H1 (cell line): ENCODE results near the gene CXCL12. TPM values are rescaled to one million over a fixed set of nuclear protein-coding genes. Genes with fewer than 3 reads are reported as not detected.

Experiments used
- CTCF ChIA-PET: fragments of 300-600 bp; sonication (Branson Sonifier 250); formaldehyde crosslinking; loops from one replicate; lab custom pipeline; 2021; ENCODE audit not compliant: partially characterized antibody; lab: Charles Lee
- POLR2A ChIA-PET: fragments of 300-600 bp; sonication (Branson Sonifier 250); formaldehyde crosslinking; loops from one replicate; lab custom pipeline; 2021; ENCODE audit warnings: inconsistent platforms; ENCODE audit not compliant: partially characterized antibody; lab: Charles Lee
- DNase-seq, 2 experiments: peaks; one replicate each; pipeline versions ENCODE4 v3.0.0 to v3.0.0-alpha.2; 2010 to 2022; ENCODE audit warnings: low spot score in 2 of 2, low read depth in 1 of 2, mixed read lengths in 1 of 2
- FAIRE-seq: peaks from 2 replicates; lab custom pipeline; 2011; peaks lifted over from hg19 to GRCh38; lab: Jason Lieb, UNC
- H2AFZ ChIP-seq: 2 replicates; pipeline ENCODE4 v1.8.1; 2012; ENCODE audit warnings: low read length, inconsistent platforms
- H2AK5ac ChIP-seq: 2 replicates; pipeline ENCODE4 v1.6.1; 2013; ENCODE audit warnings: low read depth, low read length
- H2BK120ac ChIP-seq: replicated peaks from 2 replicates; pipeline ENCODE3; 2013; ENCODE audit warnings: low read depth, low read length, inconsistent platforms
- H2BK12ac ChIP-seq: 2 replicates; pipeline ENCODE4 v1.6.1; 2013; ENCODE audit warnings: low read depth, low read length
- H2BK15ac ChIP-seq: 2 replicates; pipeline ENCODE4 v1.6.1; 2013; ENCODE audit warnings: low read length
- H2BK20ac ChIP-seq: 2 replicates; pipeline ENCODE4 v1.6.1; 2013; ENCODE audit warnings: low read length
- H2BK5ac ChIP-seq: 2 replicates; pipeline ENCODE4 v1.6.1; 2013; ENCODE audit warnings: low read depth, low read length
- H3K14ac ChIP-seq: 2 replicates; pipeline ENCODE4 v1.6.1; 2013; ENCODE audit warnings: inconsistent platforms; ENCODE audit not compliant: insufficient read length
- H3K18ac ChIP-seq: 2 replicates; pipeline ENCODE4 v1.6.1; 2013; ENCODE audit warnings: low read length; ENCODE audit errors: extremely low read depth
- H3K23ac ChIP-seq: 2 replicates; pipeline ENCODE4 v1.6.1; 2013; ENCODE audit warnings: inconsistent platforms; ENCODE audit not compliant: insufficient read length
- H3K23me2 ChIP-seq: 2 replicates; pipeline ENCODE4 v1.6.1; 2013; ENCODE audit warnings: low read depth, low read length
- H3K27ac ChIP-seq: 2 replicates; pipeline ENCODE4 v1.6.1; 2011; ENCODE audit warnings: low read depth, low read length, inconsistent platforms
- H3K27me3 ChIP-seq, 4 experiments: replicated peaks in 1 of 4; 1 replicate in 1 of 4; 2 replicates in 3 of 4; pipeline versions ENCODE4 v1.6.1 to v1.8.1; 2011 to 2013; ENCODE audit warnings: low read length in 3 of 4, mild to moderate bottlenecking in 3 of 4, inconsistent platforms in 2 of 4, mixed read lengths in 2 of 4, moderate library complexity in 1 of 4; ENCODE audit not compliant: control insufficient read depth in 3 of 4, insufficient read depth in 3 of 4; ENCODE audit errors: extremely low read depth in 1 of 4
- H3K36me3 ChIP-seq, 4 experiments: 2 replicates each; pipeline versions ENCODE4 v1.6.1 to v1.8.1; 2011 to 2013; ENCODE audit warnings: mild to moderate bottlenecking in 4 of 4, low read length in 3 of 4, moderate library complexity in 2 of 4, control low read depth in 1 of 4, inconsistent platforms in 1 of 4; ENCODE audit not compliant: insufficient read depth in 4 of 4, control insufficient read depth in 2 of 4
- H3K4ac ChIP-seq: replicated peaks from 2 replicates; pipeline ENCODE3; 2013; ENCODE audit warnings: low read length, low read depth, mixed read lengths, inconsistent platforms; ENCODE audit not compliant: insufficient read length
- H3K4me1 ChIP-seq, 4 experiments: replicated peaks in 1 of 4; 1 replicate in 1 of 4; 2 replicates in 3 of 4; pipeline versions ENCODE4 v1.6.1 to v1.8.1; 2011 to 2013; ENCODE audit warnings: low read length in 3 of 4, inconsistent platforms in 2 of 4, mixed read lengths in 1 of 4; ENCODE audit not compliant: insufficient read depth in 4 of 4, control insufficient read depth in 3 of 4
- H3K4me2 ChIP-seq, 2 experiments: 2 replicates each; pipeline versions ENCODE4 v1.6.1 to v1.8.1; 2011 to 2013; ENCODE audit warnings: low read depth in 2 of 2, low read length in 2 of 2, control low read depth in 1 of 2, inconsistent platforms in 1 of 2, mild to moderate bottlenecking in 1 of 2; ENCODE audit not compliant: insufficient read depth in 1 of 2
- H3K4me3 ChIP-seq, 4 experiments: fragments of 200-600, 300-600 bp in 1 of 4; sonication (generic), shearing (Covaris generic), sonication (Bioruptor Twin) in 1 of 4; 2 replicates each; pipeline versions ENCODE4 v1.5.1 to v1.8.1; 2011 to 2016; ENCODE audit warnings: low read length in 4 of 4, low read depth in 3 of 4, control low read depth in 2 of 4, inconsistent platforms in 2 of 4, mild to moderate bottlenecking in 2 of 4, mixed read lengths in 1 of 4, moderate library complexity in 1 of 4; ENCODE audit not compliant: insufficient read depth in 2 of 4; ENCODE audit errors: extremely low read depth in 1 of 4
- H3K56ac ChIP-seq: replicated peaks from 2 replicates; pipeline ENCODE3; 2013; ENCODE audit warnings: low read depth, mild to moderate bottlenecking, mixed read lengths, low read length, inconsistent platforms; ENCODE audit not compliant: insufficient read length
- H3K79me1 ChIP-seq: 2 replicates; pipeline ENCODE4 v1.6.1; 2013; ENCODE audit warnings: low read depth, low read length, control low read depth
- H3K79me2 ChIP-seq, 2 experiments: 2 replicates each; pipeline versions ENCODE4 v1.6.1 to v1.8.1; 2012 to 2013; ENCODE audit warnings: low read length in 2 of 2, mild to moderate bottlenecking in 2 of 2, inconsistent platforms in 1 of 2; ENCODE audit not compliant: insufficient read depth in 2 of 2, control insufficient read depth in 1 of 2
- H3K9ac ChIP-seq, 4 experiments: replicated peaks in 1 of 4; 1 replicate in 1 of 4; 2 replicates in 3 of 4; pipeline versions ENCODE4 v1.6.1 to v1.8.1; 2011 to 2013; ENCODE audit warnings: low read depth in 3 of 4, low read length in 3 of 4, control low read depth in 2 of 4, mild to moderate bottlenecking in 2 of 4, moderate library complexity in 2 of 4, inconsistent platforms in 1 of 4; ENCODE audit errors: extremely low read depth in 1 of 4
- H3K9me3 ChIP-seq, 2 experiments: 2 replicates each; pipeline versions ENCODE4 v1.6.1 to v1.8.1; 2012 to 2013; ENCODE audit warnings: mild to moderate bottlenecking in 2 of 2, moderate library complexity in 2 of 2, control low read depth in 1 of 2, inconsistent platforms in 1 of 2, low read depth in 1 of 2, low read length in 1 of 2, mixed read lengths in 1 of 2; ENCODE audit not compliant: insufficient read depth in 2 of 2
- H4K20me1 ChIP-seq, 2 experiments: replicated peaks in 1 of 2; 2 replicates each; pipeline versions ENCODE3 to v1.8.1; 2011 to 2013; ENCODE audit warnings: inconsistent platforms in 2 of 2, low read length in 2 of 2, mild to moderate bottlenecking in 1 of 2; ENCODE audit not compliant: insufficient read depth in 2 of 2, control insufficient read depth in 1 of 2
- H4K5ac ChIP-seq: 2 replicates; pipeline ENCODE4 v1.6.1; 2013; ENCODE audit warnings: low read length, low read depth, mixed read lengths, inconsistent platforms; ENCODE audit not compliant: insufficient read length
- H4K8ac ChIP-seq: 2 replicates; pipeline ENCODE4 v1.8.0; 2013; ENCODE audit warnings: mild to moderate bottlenecking, moderate library complexity, low read length, inconsistent platforms; ENCODE audit not compliant: insufficient read depth; ENCODE audit errors: extremely low read depth
- H4K91ac ChIP-seq: replicated peaks from 2 replicates; pipeline ENCODE3; 2013; ENCODE audit warnings: low read length, mixed read lengths, inconsistent platforms; ENCODE audit not compliant: insufficient read length
- TCF12 ChIP-seq: IDR thresholded peaks from 2 replicates; pipeline ENCODE4 v1.6.1; 2011; ENCODE audit warnings: low read depth, mild to moderate bottlenecking, low read length
- WGBS, 2 experiments: shearing (Covaris generic) in 1 of 2; methylation state at CpG; one replicate each; pipeline versions ENCODE4 v1.1.6 to v1.1.7; 2013 to 2015; ENCODE audit warnings: low lambda C conversion rate in 2 of 2, mixed read lengths in 2 of 2, inconsistent platforms in 1 of 2, low coverage in 1 of 2, missing lambda C conversion rate in 1 of 2; ENCODE audit not compliant: insufficient replicate concordance in 2 of 2, insufficient coverage in 1 of 2, insufficient read length in 1 of 2; ENCODE audit errors: extremely low coverage in 1 of 2, missing lambda C conversion rate in 1 of 2; 5-methylcytosine and 5-hydroxymethylcytosine counted together
- polyA plus RNA-seq, 7 experiments: library from polyadenylated mRNA; depleted of rRNA in 3 of 7; stranded (reverse) in 5 of 7; unstranded in 2 of 7; fragments of >200 nt in 5 of 7; fragments of 200-250 nt in 2 of 7; gene quantifications; 1 replicate in 5 of 7; 2 replicates in 1 of 7; 4 replicates in 1 of 7; pipeline versions ENCODE4 v1.2.1 to v1.2.3, GENCODE V29; 2011 to 2013; ENCODE audit warnings: missing spikeins in 2 of 7, mixed read lengths in 2 of 7
- total RNA-seq: library from RNA; stranded (reverse); fragmentation: NEBNext Ultra II Directional; extraction: Animal tissue kit (Norgen Biotek cat#: 25700); gene quantifications from 2 replicates; pipeline ENCODE4 v1.2.1, GENCODE V29; 2021

CXCL12 gene
- total and polyA plus RNA-seq, 2 of the 8 experiments (the other 6 are each of a cell fraction or from before 2014, with no cell fraction given) = 51.4 to 53.8 TPM

- Histone ChIP-seq H4K8ac (no peak overlapping the region), H2BK12ac (no peak overlapping the region), H3K27ac (no peak overlapping the region), H3K4me3 (no peak overlapping the region), H4K91ac (no peak overlapping the region), H3K27me3 (no peaks in the 10 kb centered on the region), H2BK5ac (no peak overlapping the region), H3K36me3 (peaks cover 0 to 2% (median 0%) of the 10 kb centered on the region in 4 experiments; a peak in 1 of 8 replicates), H3K9ac (no peak overlapping the region), H2BK15ac (no peak overlapping the region), H3K4ac (no peak overlapping the region), H3K18ac (no peak overlapping the region), H4K5ac (no peak overlapping the region), H3K4me2 (no peak overlapping the region), H3K4me1 (no peaks in the 10 kb centered on the region; a peak in 1 of 7 replicates), H3K23me2 (no peaks in the 10 kb centered on the region), H3K14ac (no peak overlapping the region), H2BK120ac (no peak overlapping the region), H2BK20ac (no peak overlapping the region)
- WGBS, 2 experiments = 94% methylated on average over 2 of the region's 2 CpGs; no CpG with 5 or more reads in 1 of the 2 experiments
- ChIA-PET POLR2A (no interaction called here), CTCF (interaction anchor here (1.0 to 1.3 kb wide), 2 partner anchors 20 to 30 kb away, joined by 3 to 4 read pairs; no protein-coding TSS in a partner anchor)
- FAIRE-seq = no peak
- TF ChIP-seq TCF12 = no peak
- TF ChIP-seq, all 59 proteins: peak for 0
- no peaks in the 10 kb centered on the region for H3K79me2 ChIP-seq
- H3K79me1 ChIP-seq = no peaks in the 10 kb centered on the region
- no peak overlapping the region for H2AK5ac ChIP-seq
- H3K9me3 ChIP-seq = peaks cover 0 to 4% of the 10 kb centered on the region in 2 experiments; a peak in 1 of 4 replicates
- H4K20me1 ChIP-seq = no peaks in the 10 kb centered on the region
- DNase-seq = no peak
- H3K56ac ChIP-seq = no peak overlapping the region
- H3K23ac ChIP-seq = no peak overlapping the region
- no peak overlapping the region for H2AFZ ChIP-seq
These were observed 32.0 kb upstream of the CXCL12 start for GRCh38 chr10:44416936-44417335.
